ENCODE measurements around the gene ETV5.
"Not testable (repeated sequence)": the region's sequence is repeated elsewhere in the genome, so short reads cannot be mapped to it uniquely, and the experiment has no call there.

Gene ETV5

DNA sequence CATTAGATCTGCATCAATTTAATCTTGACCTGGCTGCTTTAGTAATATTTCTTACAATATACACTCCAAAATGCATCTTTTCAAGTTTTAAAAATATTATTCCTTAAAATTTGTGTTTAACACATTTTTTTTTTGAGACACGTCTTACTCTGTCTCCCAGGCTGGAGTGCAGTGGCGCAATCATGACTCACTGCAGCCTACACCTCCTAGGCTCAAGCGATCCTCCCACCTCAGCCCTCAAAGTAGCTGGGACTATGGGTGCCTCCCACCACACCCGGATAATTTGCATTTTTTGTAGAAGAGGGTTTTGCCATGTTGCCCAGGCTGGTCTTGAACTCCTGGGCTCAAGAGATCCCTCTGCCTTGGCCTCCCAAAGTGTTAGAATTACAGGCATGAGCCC, 73.6 kb downstream of the ETV5 start:
- Histone ChIP-seq H3K9me3 (ENCODE audit: insufficient read depth, low read length) (no peaks in the 10 kb centered on the region), H3K27ac (ENCODE audit: low read depth, low read length) (no peak overlapping the region), H4K20me1 (ENCODE audit: low read depth, low read length) (no peaks in the 10 kb centered on the region), H3K9ac (ENCODE audit: low read length) (no peak overlapping the region), H3K4me3 (ENCODE audit: insufficient read depth, low read length, poor library complexity, severe bottlenecking) (no peak overlapping the region), H3K36me3 (ENCODE audit: low read length) (no peaks in the 10 kb centered on the region), H3K27me3 (ENCODE audit: low read length) (no peaks in the 10 kb centered on the region), H3K4me2 (ENCODE audit: low read depth, low read length, poor library complexity, severe bottlenecking) (no peak overlapping the region), H2AFZ (ENCODE audit: low read depth, low read length, severe bottlenecking) (no peak overlapping the region), H3K79me2 (ENCODE audit: insufficient read depth, low read length) (no peaks in the 10 kb centered on the region), H3F3A (ENCODE audit: insufficient read depth) (no peaks in the 10 kb centered on the region), H3K9me2 (replicated peaks; ENCODE audit: insufficient read depth, low read length) (no peaks in the 10 kb centered on the region)
- no peak for TF ChIP-seq EZH2phosphoT487 (conservative IDR thresholded peaks at IDR 0.05; ENCODE audit: low read length)
- TF ChIP-seq, protein P1, sequence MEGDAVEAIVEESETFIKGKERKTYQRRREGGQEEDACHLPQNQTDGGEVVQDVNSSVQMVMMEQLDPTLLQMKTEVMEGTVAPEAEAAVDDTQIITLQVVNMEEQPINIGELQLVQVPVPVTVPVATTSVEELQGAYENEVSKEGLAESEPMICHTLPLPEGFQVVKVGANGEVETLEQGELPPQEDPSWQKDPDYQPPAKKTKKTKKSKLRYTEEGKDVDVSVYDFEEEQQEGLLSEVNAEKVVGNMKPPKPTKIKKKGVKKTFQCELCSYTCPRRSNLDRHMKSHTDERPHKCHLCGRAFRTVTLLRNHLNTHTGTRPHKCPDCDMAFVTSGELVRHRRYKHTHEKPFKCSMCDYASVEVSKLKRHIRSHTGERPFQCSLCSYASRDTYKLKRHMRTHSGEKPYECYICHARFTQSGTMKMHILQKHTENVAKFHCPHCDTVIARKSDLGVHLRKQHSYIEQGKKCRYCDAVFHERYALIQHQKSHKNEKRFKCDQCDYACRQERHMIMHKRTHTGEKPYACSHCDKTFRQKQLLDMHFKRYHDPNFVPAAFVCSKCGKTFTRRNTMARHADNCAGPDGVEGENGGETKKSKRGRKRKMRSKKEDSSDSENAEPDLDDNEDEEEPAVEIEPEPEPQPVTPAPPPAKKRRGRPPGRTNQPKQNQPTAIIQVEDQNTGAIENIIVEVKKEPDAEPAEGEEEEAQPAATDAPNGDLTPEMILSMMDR (IDR thresholded peaks at IDR 0.05; ENCODE audit: insufficient read depth, low read length, poor library complexity, severe bottlenecking): no peak

DNA sequence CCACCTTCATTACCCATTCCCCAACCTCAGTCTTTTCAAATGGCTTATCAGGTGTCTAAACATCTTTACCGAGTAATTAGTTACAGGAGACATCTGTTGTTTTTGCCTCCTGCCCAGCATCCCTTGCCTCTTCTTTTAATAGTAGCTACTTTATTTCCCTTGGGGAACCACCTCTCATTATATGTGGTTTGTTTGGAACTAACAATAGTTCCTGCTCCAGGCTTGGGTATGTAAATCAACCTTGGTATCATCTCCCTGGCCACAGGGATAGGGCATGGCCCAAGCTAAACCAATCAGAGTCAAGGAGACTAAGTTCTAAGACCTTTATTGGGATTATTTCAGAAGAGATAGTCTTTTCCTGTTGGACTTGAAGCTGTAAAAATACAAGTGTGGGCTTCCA, 76.6 kb downstream of the ETV5 start:
- Histone ChIP-seq H3F3A (ENCODE audit: insufficient read depth) (no peaks in the 10 kb centered on the region), H3K9me3 (ENCODE audit: insufficient read depth, low read length) (no peaks in the 10 kb centered on the region), H3K27me3 (ENCODE audit: low read length) (no peaks in the 10 kb centered on the region), H3K4me2 (ENCODE audit: low read depth, low read length, poor library complexity, severe bottlenecking) (no peak overlapping the region), H4K20me1 (ENCODE audit: low read depth, low read length) (no peaks in the 10 kb centered on the region), H3K9ac (ENCODE audit: low read length) (no peak overlapping the region), H3K36me3 (ENCODE audit: low read length) (no peaks in the 10 kb centered on the region), H3K4me3 (ENCODE audit: insufficient read depth, low read length, poor library complexity, severe bottlenecking) (no peak overlapping the region), H2AFZ (ENCODE audit: low read depth, low read length, severe bottlenecking) (no peak overlapping the region), H3K27ac (ENCODE audit: low read depth, low read length) (no peak overlapping the region), H3K9me2 (replicated peaks; ENCODE audit: insufficient read depth, low read length) (no peaks in the 10 kb centered on the region), H3K79me2 (ENCODE audit: insufficient read depth, low read length) (no peaks in the 10 kb centered on the region)
- TF ChIP-seq, protein P1 (IDR thresholded peaks at IDR 0.05; ENCODE audit: insufficient read depth, low read length, poor library complexity, severe bottlenecking): no peak
- no peak for TF ChIP-seq EZH2phosphoT487 (conservative IDR thresholded peaks at IDR 0.05; ENCODE audit: low read length)

DNA sequence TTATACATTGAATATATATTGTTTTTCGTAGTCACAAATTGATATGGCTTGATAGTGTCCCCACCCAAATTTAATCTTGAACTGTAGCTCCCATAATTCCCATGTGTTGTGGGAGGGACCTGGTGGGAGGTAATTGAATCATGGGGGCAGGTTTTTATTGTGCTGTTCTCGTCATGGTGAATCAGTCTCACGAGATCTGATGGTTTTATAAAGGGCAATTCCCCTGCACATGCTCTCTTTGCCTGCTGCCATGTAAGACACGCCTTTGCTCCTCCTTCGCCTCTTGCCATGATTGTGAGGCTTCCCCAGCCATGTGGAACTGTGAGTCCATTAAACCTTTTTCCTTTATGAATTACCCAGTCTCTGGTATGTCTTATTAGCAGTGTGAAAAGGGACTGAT, 82.9 kb downstream of the ETV5 start:
- not testable (repeated sequence) for H3K27ac ChIP-seq (ENCODE audit: low read depth, low read length); H3K4me2 ChIP-seq (ENCODE audit: low read depth, low read length, poor library complexity, severe bottlenecking); H3K9me3 ChIP-seq (ENCODE audit: insufficient read depth, low read length); H3K4me3 ChIP-seq (ENCODE audit: insufficient read depth, low read length, poor library complexity, severe bottlenecking); H3F3A ChIP-seq (ENCODE audit: insufficient read depth); H3K9me2 ChIP-seq (replicated peaks; ENCODE audit: insufficient read depth, low read length); H4K20me1 ChIP-seq (ENCODE audit: low read depth, low read length); H3K36me3 ChIP-seq (ENCODE audit: low read length); H3K27me3 ChIP-seq (ENCODE audit: low read length); H3K9ac ChIP-seq (ENCODE audit: low read length); H3K79me2 ChIP-seq (ENCODE audit: insufficient read depth, low read length); H2AFZ ChIP-seq (ENCODE audit: low read depth, low read length, severe bottlenecking)

DNA sequence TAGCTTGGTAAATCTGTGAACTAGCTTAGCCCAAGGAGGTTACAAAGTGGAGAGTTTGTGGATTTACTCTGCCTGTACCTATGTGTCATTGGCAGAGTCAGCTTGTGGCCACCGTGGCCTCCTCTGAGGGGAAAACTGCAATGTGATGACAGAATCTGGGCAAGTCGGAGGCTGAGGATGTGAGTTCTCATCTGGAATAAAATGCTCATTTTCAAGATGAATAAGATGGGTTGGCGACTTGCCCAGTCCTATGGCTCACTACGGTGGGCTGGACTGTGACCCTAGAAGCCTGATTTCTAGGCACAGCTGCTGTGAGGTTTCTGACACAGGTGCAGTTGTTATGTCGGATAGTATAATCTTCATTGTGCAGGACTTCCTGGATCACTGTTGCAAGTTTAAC, 83.7 kb downstream of the ETV5 start:
- Histone ChIP-seq H3K9me3 (ENCODE audit: insufficient read depth, low read length) (no peaks in the 10 kb centered on the region), H3F3A (ENCODE audit: insufficient read depth) (no peaks in the 10 kb centered on the region), H3K36me3 (ENCODE audit: low read length) (no peaks in the 10 kb centered on the region), H2AFZ (ENCODE audit: low read depth, low read length, severe bottlenecking) (no peak overlapping the region), H3K9ac (ENCODE audit: low read length) (no peak overlapping the region), H3K79me2 (ENCODE audit: insufficient read depth, low read length) (no peaks in the 10 kb centered on the region), H3K4me3 (ENCODE audit: insufficient read depth, low read length, poor library complexity, severe bottlenecking) (no peak overlapping the region), H3K27ac (ENCODE audit: low read depth, low read length) (no peak overlapping the region), H4K20me1 (ENCODE audit: low read depth, low read length) (no peaks in the 10 kb centered on the region), H3K9me2 (replicated peaks; ENCODE audit: insufficient read depth, low read length) (no peaks in the 10 kb centered on the region), H3K27me3 (ENCODE audit: low read length) (no peaks in the 10 kb centered on the region), H3K4me2 (ENCODE audit: low read depth, low read length, poor library complexity, severe bottlenecking) (no peak overlapping the region)
- TF ChIP-seq, protein P1 (IDR thresholded peaks at IDR 0.05; ENCODE audit: insufficient read depth, low read length, poor library complexity, severe bottlenecking): no peak
- no peak for TF ChIP-seq EZH2phosphoT487 (conservative IDR thresholded peaks at IDR 0.05; ENCODE audit: low read length)

Data from SU-DHL-6 (cell line).